Neural crest cell (in vitro differentiated cells): ENCODE data around the gene CNPY1. TPM values are rescaled to one million over a fixed set of nuclear protein-coding genes. Genes with fewer than 3 reads are reported as not detected.

Experiments used
- DNase-seq: peaks from one replicate; pipeline ENCODE4 v3.0.0; 2021; ENCODE audit warnings: low read depth, mixed read lengths, low spot score
- H3K27ac Mint-ChIP-seq: one replicate; pipeline ENCODE4 v1.8.0; 2021; ENCODE audit warnings: mild to moderate bottlenecking, mixed read lengths; ENCODE audit not compliant: unreplicated experiment
- H3K27me3 Mint-ChIP-seq: 2 replicates; pipeline ENCODE4 v1.8.0; 2021; ENCODE audit warnings: low read depth, mild to moderate bottlenecking, mixed read lengths
- H3K36me3 Mint-ChIP-seq: 2 replicates; pipeline ENCODE4 v1.8.0; 2021; ENCODE audit warnings: low read depth, mild to moderate bottlenecking, mixed read lengths
- H3K4me1 Mint-ChIP-seq: 2 replicates; pipeline ENCODE4 v1.8.0; 2021; ENCODE audit warnings: mixed read lengths
- H3K4me3 Mint-ChIP-seq: one replicate; pipeline ENCODE4 v1.8.0; 2021; ENCODE audit warnings: mild to moderate bottlenecking, mixed read lengths
- H3K9me3 Mint-ChIP-seq: 2 replicates; pipeline ENCODE4 v1.8.0; 2021; ENCODE audit warnings: mixed read lengths
- CTCF ChIP-seq: fragments of 200-600 bp; sonication (generic); conservative IDR thresholded peaks from 2 replicates; pipeline ENCODE4 v1.5.0; 2021; ENCODE audit warnings: antibody characterized with exemption, mild to moderate bottlenecking
- total RNA-seq: library from RNA; stranded (reverse); gene quantifications from 2 replicates; pipeline ENCODE4 v1.2.1, GENCODE V29; 2021

Gene CNPY1
- total RNA-seq, 1 donor from 2014 or later, result 2.4 TPM

- peaks cover 13% of the 10 kb centered on the region for H3K4me1 Mint-ChIP-seq
- no peak for TF ChIP-seq CTCF
- no peak overlapping the region for H3K4me3 Mint-ChIP-seq
- peak; percentile 20 for DNase-seq
- no peaks in the 10 kb centered on the region for H3K36me3 Mint-ChIP-seq
- peak overlapping the region; percentile 83 for H3K27ac Mint-ChIP-seq
- H3K9me3 Mint-ChIP-seq, result no peaks in the 10 kb centered on the region
- peaks cover 6% of the 10 kb centered on the region for H3K27me3 Mint-ChIP-seq
Measured at GRCh38 chr7:155590215-155591018, 44.1 kb upstream of the CNPY1 start.

- Mint-ChIP-seq H3K4me3 (no peak overlapping the region), H3K27me3 (peaks cover 11% of the 10 kb centered on the region), H3K4me1 (peaks cover 13% of the 10 kb centered on the region), H3K9me3 (no peaks in the 10 kb centered on the region), H3K36me3 (no peaks in the 10 kb centered on the region), H3K27ac (peak overlapping the region; percentile 87)
- DNase-seq, result no peak
- no peak for TF ChIP-seq CTCF
Measured at GRCh38 chr7:155589001-155589980, 42.9 kb upstream of the CNPY1 start.

- H3K9me3 Mint-ChIP-seq, result no peaks in the 10 kb centered on the region
- H3K27ac Mint-ChIP-seq, result peak overlapping the region; percentile 87
- H3K4me1 Mint-ChIP-seq, result peaks cover 13% of the 10 kb centered on the region
- no peak for TF ChIP-seq CTCF
- DNase-seq, result no peak
- H3K36me3 Mint-ChIP-seq, result no peaks in the 10 kb centered on the region
- peaks cover 11% of the 10 kb centered on the region for H3K27me3 Mint-ChIP-seq
- no peak overlapping the region for H3K4me3 Mint-ChIP-seq
Measured at GRCh38 chr7:155588468-155588998, 42.2 kb upstream of the CNPY1 start.

GRCh38 chr7:155587486-155587885, 41.1 kb upstream of the CNPY1 start:
- no peak for TF ChIP-seq CTCF
- no peak for DNase-seq
- H3K36me3 Mint-ChIP-seq, result no peaks in the 10 kb centered on the region
- H3K4me3 Mint-ChIP-seq, result no peak overlapping the region
- H3K27ac Mint-ChIP-seq, result no peak overlapping the region
- H3K4me1 Mint-ChIP-seq, result peaks cover 13% of the 10 kb centered on the region
- peaks cover 11% of the 10 kb centered on the region for H3K27me3 Mint-ChIP-seq
- H3K9me3 Mint-ChIP-seq, result no peaks in the 10 kb centered on the region

- Mint-ChIP-seq H3K27ac (no peak overlapping the region), H3K9me3 (no peaks in the 10 kb centered on the region), H3K4me1 (peaks cover 13% of the 10 kb centered on the region), H3K36me3 (no peaks in the 10 kb centered on the region), H3K4me3 (no peak overlapping the region), H3K27me3 (peaks cover 14% of the 10 kb centered on the region)
- TF ChIP-seq CTCF, result no peak
- DNase-seq, result no peak
Measured at GRCh38 chr7:155586843-155587440, 40.6 kb upstream of the CNPY1 start.
